Kidney (tissue), 14 donors: Measurements from ENCODE around the gene TMEM223. TPM values are rescaled to one million over a fixed set of nuclear protein-coding genes. Genes with fewer than 3 reads are reported as not detected.

Experiments
- DNase-seq, 5 donors: peaks; one replicate each; pipeline ENCODE4 v3.0.0-alpha.2; 2013 to 2020
- FAIRE-seq: peaks from 2 replicates; lab custom pipeline; 2012; peaks lifted over from hg19 to GRCh38; lab: Jason Lieb, UNC
- H3K27ac ChIP-seq, 2 donors: one replicate each; pipeline ENCODE4 v1.7.0; 2013; ENCODE audit warnings: low read depth in 2 of 2, low read length in 2 of 2, inconsistent platforms in 1 of 2
- H3K27me3 ChIP-seq: one replicate; pipeline ENCODE4 v1.7.1; 2013; ENCODE audit warnings: low read length, inconsistent platforms; ENCODE audit not compliant: control insufficient read depth, insufficient read depth
- H3K36me3 ChIP-seq, 3 donors: one replicate each; pipeline versions ENCODE4 v1.7.0 to v1.7.1; 2013; ENCODE audit warnings: low read length in 3 of 3, control low read depth in 1 of 3, inconsistent platforms in 1 of 3; ENCODE audit not compliant: insufficient read depth in 3 of 3, control insufficient read depth in 2 of 3
- H3K4me1 ChIP-seq, 3 donors: one replicate each; pipeline versions ENCODE4 v1.7.0 to v1.7.1; 2013; ENCODE audit warnings: low read length in 3 of 3, inconsistent platforms in 1 of 3, low read depth in 1 of 3; ENCODE audit not compliant: control insufficient read depth in 2 of 3, insufficient read depth in 2 of 3
- H3K4me3 ChIP-seq, 3 donors: one replicate each; pipeline versions ENCODE4 v1.7.0 to v1.8.1; 2013; ENCODE audit warnings: low read length in 3 of 3, control low read depth in 1 of 3, inconsistent platforms in 1 of 3
- H3K9ac ChIP-seq, 3 donors: one replicate each; pipeline versions ENCODE4 v1.7.0 to v1.7.1; 2013; ENCODE audit warnings: low read length in 3 of 3, control low read depth in 1 of 3, inconsistent platforms in 1 of 3
- H3K9me3 ChIP-seq, 3 donors: one replicate each; pipeline versions ENCODE4 v1.7.0 to v1.7.1; 2013; ENCODE audit warnings: low read length in 3 of 3, control low read depth in 1 of 3, inconsistent platforms in 1 of 3; ENCODE audit not compliant: control insufficient read depth in 2 of 3, insufficient read depth in 1 of 3
- CTCF ChIP-seq: IDR thresholded peaks from 3 replicates; pipeline ENCODE4 v1.5.1; 2012; ENCODE audit warnings: mild to moderate bottlenecking, moderate library complexity, borderline replicate concordance; ENCODE audit not compliant: insufficient read depth; ENCODE audit errors: extremely low read depth
- intact Hi-C: fragments of 100-400 bp; cut with DNase I; formaldehyde crosslinking; loops from one replicate; pipeline ENCODE4 v1.11.1; 2022
- polyA plus RNA-seq: library from polyadenylated mRNA; stranded (reverse); fragments of 350-450 nt; fragmentation: Illumina TruSeq; extraction: RNeasy Lipid Tissue Mini Kit (QIAGEN cat#74804); gene quantifications from one replicate; pipeline ENCODE4 v1.2.3, GENCODE V29; 2014; ENCODE audit warnings: low read depth, low replicate concordance; ENCODE audit not compliant: insufficient read depth
- total RNA-seq: library from RNA; stranded (reverse); fragmentation: NEBNext Ultra II Directional; extraction: Animal tissue kit (Norgen Biotek cat#: 25700); gene quantifications from one replicate; pipeline ENCODE4 v1.2.1, GENCODE V29; 2021
- donor health status: control.
- donor health status: control.
- donor health status: control.
- donor health status: control.
- donor health status: control.
- donor health status: DM: yes; HTN: yes; CAD: no.
- donor health status: Normal renal cell carcinoma (clear cell type).

The TMEM223 gene
- total and polyA plus RNA-seq, 2 donors from 2014 or later: 16.5 to 34.9 TPM

- H3K9me3 ChIP-seq: no peaks in the 10 kb centered on the region
- FAIRE-seq: no peak
- DNase-seq: no peak
- H3K27ac ChIP-seq: no peak overlapping the region
- H3K4me1 ChIP-seq: peaks cover 1 to 17% (median 2%) of the 10 kb centered on the region in 3 donors
- no peak overlapping the region for H3K9ac ChIP-seq
- intact Hi-C loops: no loop called here
- TF ChIP-seq CTCF: no peak
- no peaks in the 10 kb centered on the region for H3K27me3 ChIP-seq
- no peak overlapping the region for H3K4me3 ChIP-seq
- H3K36me3 ChIP-seq: peaks cover 4 to 23% (median 6%) of the 10 kb centered on the region in 3 donors
Measured at GRCh38 chr11:62835336-62835735, 43.5 kb upstream of the TMEM223 start.

GRCh38 chr11:62832336-62833234 lies 40.8 kb upstream of the TMEM223 start, which contains the start of gene TEX54:
Gene TEX54 (minus strand): TSS chr11:62832841.
- H3K27me3 ChIP-seq: no peaks in the 10 kb centered on the region
- peaks cover 3 to 16% (median 6%) of the 10 kb centered on the region in 3 donors for H3K4me1 ChIP-seq
- H3K27ac ChIP-seq: peak within 1 kb of the TSS; percentile 98 to 99
- peak within 1 kb of the TSS; percentile 61 to 99 (median 94) for H3K9ac ChIP-seq
- FAIRE-seq (no peak), DNase-seq (peak in 4 of 5 donors; percentile 16 to 81 (median 36))
- no peak for TF ChIP-seq CTCF
- no peaks in the 10 kb centered on the region for H3K9me3 ChIP-seq
- intact Hi-C loops: no loop called here
- H3K36me3 ChIP-seq: peaks cover 4 to 24% (median 8%) of the 10 kb centered on the region in 3 donors
- peak within 1 kb of the TSS; percentile 72 to 95 (median 89) for H3K4me3 ChIP-seq

GRCh38 chr11:62831520-62832335 lies 39.9 kb upstream of the TMEM223 start, which contains the start of gene STX5:
Gene STX5 (minus strand): TSS chr11:62832051. CDS start chr11:62831243, 808 bp downstream.
- H3K36me3 ChIP-seq: peaks cover 4 to 32% (median 15%) of the 10 kb centered on the region in 3 donors
- no peaks in the 10 kb centered on the region for H3K27me3 ChIP-seq
- FAIRE-seq (peak; percentile 84), DNase-seq (peak; percentile 99 to 100 (median 100))
- no peak for TF ChIP-seq CTCF
- intact Hi-C loops: no loop called here
- peak within 1 kb of the TSS; percentile 98 to 99 for H3K27ac ChIP-seq
- no peaks in the 10 kb centered on the region for H3K9me3 ChIP-seq
- H3K4me3 ChIP-seq: peak within 1 kb of the TSS; percentile 79 to 95 (median 89)
- peaks cover 3 to 16% (median 6%) of the 10 kb centered on the region in 3 donors for H3K4me1 ChIP-seq
- H3K9ac ChIP-seq: peak within 1 kb of the TSS; percentile 62 to 99 (median 94)
